ENCODE data around the gene ZHX3. TPM values are rescaled to one million over a fixed set of nuclear protein-coding genes. Genes with fewer than 3 reads are reported as not detected.

Gene ZHX3
- total and polyA plus RNA-seq, 3 experiments from 2014 or later: 12.1 to 15.3 (median 12.7) TPM

DNA sequence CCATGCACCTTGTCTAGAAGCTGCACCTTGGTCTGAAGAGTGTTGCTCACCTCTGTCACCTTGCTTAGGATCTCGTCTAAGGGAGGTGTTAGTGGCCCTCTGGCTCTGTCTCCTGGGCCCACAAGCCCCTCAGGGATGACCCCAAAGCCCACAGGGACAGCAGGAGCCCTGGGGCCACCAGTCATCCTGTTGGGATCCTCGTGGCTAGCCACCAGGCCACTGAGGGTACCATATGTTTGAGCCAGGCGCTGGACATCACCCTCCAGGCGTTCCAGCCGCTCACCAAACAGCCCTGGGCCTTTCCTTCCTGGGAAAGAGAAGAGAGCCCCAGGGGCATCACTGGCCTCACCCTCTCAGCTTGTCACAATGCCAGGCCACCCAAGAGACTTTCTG, 45.2 kb upstream of the ZHX3 start:
- peaks cover 0 to 2% (median 0%) of the 10 kb centered on the region in 3 donors for H3K36me3 Mint-ChIP-seq
- peaks cover 11 to 14% of the 10 kb centered on the region in 2 donors for H3K27me3 Mint-ChIP-seq
- H3K27ac Mint-ChIP-seq: no peak overlapping the region
- H3K27me3 ChIP-seq (ENCODE audit: insufficient read depth, low read length, poor library complexity, severe bottlenecking): no peaks in the 10 kb centered on the region
- ChIA-PET POLR2A (no interaction called here), CTCF (no interaction called here)
- no peak for DNase-seq
- H3K4me1 Mint-ChIP-seq: peaks cover 0 to 7% (median 5%) of the 10 kb centered on the region in 3 donors
- H3K4me3 Mint-ChIP-seq: no peak overlapping the region
- no peak overlapping the region for H3K4me3 ChIP-seq (ENCODE audit: low read length)
- H3K9me3 ChIP-seq (ENCODE audit: low read length): no peaks in the 10 kb centered on the region
- no peaks in the 10 kb centered on the region for H3K4me1 ChIP-seq (ENCODE audit: insufficient read depth, low read length)
- H3K27ac ChIP-seq (ENCODE audit: low read depth, low read length): no peak overlapping the region
- no peaks in the 10 kb centered on the region for H3K36me3 ChIP-seq (ENCODE audit: insufficient read depth, low read length)
- H3K9me3 Mint-ChIP-seq: no peaks in the 10 kb centered on the region

DNA sequence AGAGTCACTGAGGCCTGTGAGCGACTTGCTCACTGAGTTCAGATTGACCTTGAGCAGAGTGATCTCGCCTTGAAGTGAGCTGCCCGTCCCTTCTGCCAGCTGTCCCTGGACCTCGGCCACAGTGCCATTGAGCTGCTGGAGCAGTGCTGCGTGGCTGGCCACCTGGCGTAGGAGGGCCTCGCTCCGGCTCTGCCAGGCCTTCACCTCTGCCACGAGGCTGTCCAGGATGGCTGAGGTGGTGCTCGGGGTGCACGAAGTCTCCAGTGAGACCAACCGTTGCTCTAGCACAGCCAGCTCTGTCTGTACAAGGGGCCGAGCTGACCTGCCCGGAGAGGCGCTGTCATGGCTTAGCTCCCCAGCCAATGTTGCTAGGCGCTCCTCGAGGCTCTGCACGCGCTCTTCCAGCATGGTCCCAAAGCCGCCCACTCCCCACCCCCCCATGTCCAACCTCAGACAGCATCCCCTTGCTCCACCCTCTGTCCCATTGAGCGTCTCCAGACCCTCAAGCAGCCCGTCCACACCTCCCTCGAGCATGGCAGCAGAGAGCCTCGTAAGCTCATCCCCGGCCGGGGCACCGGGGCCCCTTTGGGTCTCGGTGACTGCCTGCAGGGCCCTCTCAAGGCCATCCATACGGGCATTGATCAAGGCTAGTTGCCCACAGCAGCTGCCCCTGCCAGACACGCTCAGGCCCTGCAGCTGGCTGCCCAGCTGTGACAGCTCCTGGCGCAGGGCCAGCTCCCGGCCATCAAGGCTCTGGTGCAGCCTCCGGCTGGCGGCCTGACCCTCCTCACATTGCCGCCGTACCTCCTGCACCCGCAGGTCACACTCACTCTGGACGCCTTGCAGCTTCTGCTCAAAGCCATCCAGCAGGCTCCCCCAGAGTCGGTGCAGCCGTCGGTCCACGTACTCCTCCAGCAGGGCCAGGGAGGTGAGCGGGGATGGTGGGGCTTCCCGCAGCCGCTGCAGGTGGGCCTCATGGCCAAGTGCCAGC, 44.5 kb upstream of the ZHX3 start:
- peaks cover 0 to 2% (median 0%) of the 10 kb centered on the region in 3 donors for H3K36me3 Mint-ChIP-seq
- peaks cover 4 to 7% of the 10 kb centered on the region in 2 donors for H3K27me3 Mint-ChIP-seq
- H3K4me3 Mint-ChIP-seq: no peak overlapping the region
- no peaks in the 10 kb centered on the region for H3K9me3 Mint-ChIP-seq
- no peaks in the 10 kb centered on the region for H3K9me3 ChIP-seq (ENCODE audit: low read length)
- H3K4me1 Mint-ChIP-seq: peaks cover 0 to under 1% (median 0%) of the 10 kb centered on the region in 3 donors
- no peaks in the 10 kb centered on the region for H3K4me1 ChIP-seq (ENCODE audit: insufficient read depth, low read length)
- CTCF ChIA-PET: no interaction called here
- POLR2A ChIA-PET: no interaction called here
- H3K27me3 ChIP-seq (ENCODE audit: insufficient read depth, low read length, poor library complexity, severe bottlenecking): no peaks in the 10 kb centered on the region
- no peak overlapping the region for H3K4me3 ChIP-seq (ENCODE audit: low read length)
- no peak for DNase-seq
- no peaks in the 10 kb centered on the region for H3K36me3 ChIP-seq (ENCODE audit: insufficient read depth, low read length)
- no peak overlapping the region for H3K27ac Mint-ChIP-seq
- H3K27ac ChIP-seq (ENCODE audit: low read depth, low read length): no peak overlapping the region

DNA sequence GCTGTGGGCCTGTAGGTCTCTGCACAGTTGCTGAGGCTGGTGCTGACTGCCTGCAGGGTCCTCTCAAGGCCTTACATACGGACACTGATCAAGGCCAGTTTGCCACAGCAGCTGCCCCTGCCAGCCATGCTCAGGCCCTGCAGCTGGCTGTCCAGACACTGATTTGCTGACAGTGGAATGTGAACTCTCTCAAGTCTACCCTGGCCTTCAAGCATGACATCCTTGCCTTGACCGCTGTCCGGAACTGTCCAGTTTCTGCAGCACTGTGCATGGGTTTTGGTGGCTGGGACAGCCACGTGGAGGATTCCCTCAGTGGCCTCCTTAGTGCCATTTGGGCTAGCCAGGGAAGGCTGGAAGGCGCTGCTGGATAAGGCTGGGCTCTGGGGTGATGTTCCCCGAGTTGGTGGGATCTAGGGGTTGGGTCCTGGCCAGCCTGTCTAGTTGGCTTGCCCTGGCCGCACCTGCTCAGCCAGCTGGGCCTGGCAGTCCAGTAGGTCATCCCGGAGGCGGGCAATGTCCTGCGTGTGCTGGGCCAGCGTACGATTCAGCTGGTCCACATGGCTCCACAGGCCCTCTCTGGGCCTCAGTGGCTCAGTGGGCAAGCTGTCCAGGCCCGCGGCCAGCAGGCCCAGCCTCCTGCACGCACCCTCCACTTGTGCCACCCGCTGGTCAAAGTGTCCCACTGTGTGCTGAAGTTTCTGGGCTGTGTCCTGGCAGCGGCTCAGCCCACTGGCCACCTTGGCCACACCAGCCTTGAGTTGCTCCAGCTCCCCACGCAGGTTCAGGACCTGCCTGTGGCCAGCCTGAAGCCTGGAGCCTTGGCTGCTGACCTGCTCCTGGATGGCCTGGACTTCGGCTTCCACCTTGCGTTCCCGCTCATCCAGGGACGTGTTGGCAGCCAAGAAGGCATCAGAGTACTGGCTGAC, 43.6 kb upstream of the ZHX3 start:
- no peaks in the 10 kb centered on the region for H3K36me3 ChIP-seq (ENCODE audit: insufficient read depth, low read length)
- DNase-seq: no peak
- Mint-ChIP-seq H3K27ac (no peak overlapping the region), H3K9me3 (no peaks in the 10 kb centered on the region), H3K4me3 (no peak overlapping the region), H3K27me3 (peaks cover 3 to 6% of the 10 kb centered on the region in 2 donors), H3K36me3 (peaks cover 0 to 2% (median 0%) of the 10 kb centered on the region in 3 donors), H3K4me1 (no peaks in the 10 kb centered on the region)
- CTCF ChIA-PET: no interaction called here
- no peak overlapping the region for H3K4me3 ChIP-seq (ENCODE audit: low read length)
- H3K9me3 ChIP-seq (ENCODE audit: low read length): no peaks in the 10 kb centered on the region
- POLR2A ChIA-PET: no interaction called here
- no peaks in the 10 kb centered on the region for H3K4me1 ChIP-seq (ENCODE audit: insufficient read depth, low read length)
- no peaks in the 10 kb centered on the region for H3K27me3 ChIP-seq (ENCODE audit: insufficient read depth, low read length, poor library complexity, severe bottlenecking)
- no peak overlapping the region for H3K27ac ChIP-seq (ENCODE audit: low read depth, low read length)

DNA sequence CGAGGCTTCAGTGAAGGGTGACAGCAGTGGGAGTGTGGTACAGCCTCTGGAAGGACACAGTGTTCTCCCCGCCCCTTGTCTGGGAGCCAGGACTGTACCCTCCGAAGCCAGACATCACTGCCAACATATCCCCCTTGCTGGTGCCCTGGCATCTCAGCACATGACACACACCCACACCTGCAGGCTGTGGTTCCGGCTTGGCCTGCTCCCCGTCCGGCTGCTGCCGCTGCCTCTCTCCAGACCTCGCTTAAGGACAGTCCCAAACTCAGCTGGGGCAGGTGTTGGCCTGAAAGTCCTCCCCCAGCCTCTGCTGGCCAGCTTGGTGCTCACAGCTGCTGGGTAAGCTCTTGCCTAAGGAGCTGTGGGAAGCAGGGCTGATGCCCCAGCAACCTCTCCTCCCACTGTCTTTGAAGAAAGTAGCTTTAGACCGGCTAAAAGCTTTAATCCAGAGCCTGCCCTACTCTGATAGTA, 42.0 kb upstream of the ZHX3 start:
- Mint-ChIP-seq H3K9me3 (no peaks in the 10 kb centered on the region), H3K27ac (no peak overlapping the region), H3K4me3 (no peak overlapping the region), H3K36me3 (no peaks in the 10 kb centered on the region), H3K27me3 (no peaks in the 10 kb centered on the region), H3K4me1 (no peaks in the 10 kb centered on the region)
- ChIA-PET CTCF (no interaction called here), POLR2A (no interaction called here)
- no peaks in the 10 kb centered on the region for H3K9me3 ChIP-seq (ENCODE audit: low read length)
- no peak for DNase-seq
- H3K27ac ChIP-seq (ENCODE audit: low read depth, low read length): no peak overlapping the region
- no peak overlapping the region for H3K4me3 ChIP-seq (ENCODE audit: low read length)
- no peaks in the 10 kb centered on the region for H3K27me3 ChIP-seq (ENCODE audit: insufficient read depth, low read length, poor library complexity, severe bottlenecking)
- no peaks in the 10 kb centered on the region for H3K4me1 ChIP-seq (ENCODE audit: insufficient read depth, low read length)
- no peaks in the 10 kb centered on the region for H3K36me3 ChIP-seq (ENCODE audit: insufficient read depth, low read length)

DNA sequence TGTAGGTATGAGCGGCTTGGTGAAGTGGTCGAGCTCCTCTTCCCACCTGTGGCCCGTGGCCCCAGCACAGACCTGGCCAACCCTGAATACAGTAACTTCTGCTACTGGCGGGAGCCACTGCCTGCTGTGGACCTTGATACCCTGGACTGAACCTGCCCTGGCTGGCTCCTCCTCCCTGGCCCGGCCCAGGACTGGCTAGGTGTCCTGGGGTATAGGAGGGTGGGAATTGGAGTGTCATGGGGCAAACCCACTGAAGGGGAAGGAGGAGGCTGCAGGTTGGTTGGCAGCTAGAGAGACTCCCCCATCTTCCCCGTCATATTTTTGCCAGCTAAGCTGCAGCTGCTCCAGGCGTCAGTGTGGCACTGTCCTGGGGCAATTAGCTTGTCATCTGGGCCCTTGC, 41.2 kb upstream of the ZHX3 start:
- no peaks in the 10 kb centered on the region for H3K4me1 ChIP-seq (ENCODE audit: insufficient read depth, low read length)
- H3K4me3 Mint-ChIP-seq: no peak overlapping the region
- H3K9me3 Mint-ChIP-seq: no peaks in the 10 kb centered on the region
- no peaks in the 10 kb centered on the region for H3K4me1 Mint-ChIP-seq
- no peaks in the 10 kb centered on the region for H3K9me3 ChIP-seq (ENCODE audit: low read length)
- H3K27ac ChIP-seq (ENCODE audit: low read depth, low read length): no peak overlapping the region
- H3K27ac Mint-ChIP-seq: peak overlapping the region in 1 of 8 donors; percentile 47
- H3K27me3 Mint-ChIP-seq: no peaks in the 10 kb centered on the region
- no peak overlapping the region for H3K4me3 ChIP-seq (ENCODE audit: low read length)
- CTCF ChIA-PET: no interaction called here
- H3K36me3 ChIP-seq (ENCODE audit: insufficient read depth, low read length): no peaks in the 10 kb centered on the region
- no peaks in the 10 kb centered on the region for H3K27me3 ChIP-seq (ENCODE audit: insufficient read depth, low read length, poor library complexity, severe bottlenecking)
- H3K36me3 Mint-ChIP-seq: no peaks in the 10 kb centered on the region
- no peak for DNase-seq
- POLR2A ChIA-PET: no interaction called here

DNA sequence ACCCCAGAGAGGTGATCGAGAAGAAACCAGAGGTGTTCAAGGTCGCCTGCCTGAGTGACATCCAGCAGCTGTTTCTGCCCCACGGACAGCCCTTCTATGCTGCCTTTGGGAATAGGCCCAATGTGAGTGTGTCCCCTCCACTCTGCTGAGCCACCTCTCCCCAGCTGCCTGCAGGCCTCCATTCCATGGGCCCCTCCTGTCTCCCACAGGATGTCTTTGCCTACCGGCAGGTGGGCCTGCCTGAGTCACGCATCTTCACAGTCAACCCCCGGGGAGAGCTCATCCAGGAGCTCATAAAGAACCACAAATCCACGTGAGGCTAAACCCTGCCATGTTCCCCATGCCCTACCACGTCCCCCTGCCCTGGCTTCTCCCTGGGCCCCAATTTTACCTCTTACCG, 40.7 kb upstream of the ZHX3 start:
- CTCF ChIA-PET: no interaction called here
- Histone ChIP-seq H3K27ac (ENCODE audit: low read depth, low read length) (no peak overlapping the region), H3K9me3 (ENCODE audit: low read length) (no peaks in the 10 kb centered on the region), H3K4me3 (ENCODE audit: low read length) (no peak overlapping the region), H3K27me3 (ENCODE audit: insufficient read depth, low read length, poor library complexity, severe bottlenecking) (no peaks in the 10 kb centered on the region), H3K36me3 (ENCODE audit: insufficient read depth, low read length) (no peaks in the 10 kb centered on the region), H3K4me1 (ENCODE audit: insufficient read depth, low read length) (no peaks in the 10 kb centered on the region)
- Mint-ChIP-seq H3K27me3 (no peaks in the 10 kb centered on the region), H3K9me3 (no peaks in the 10 kb centered on the region), H3K4me1 (no peaks in the 10 kb centered on the region), H3K4me3 (peak overlapping the region in 1 of 7 donors; percentile 27), H3K36me3 (no peaks in the 10 kb centered on the region), H3K27ac (peak overlapping the region in 1 of 8 donors; percentile 54)
- POLR2A ChIA-PET: no interaction called here
- no peak for DNase-seq

DNA sequence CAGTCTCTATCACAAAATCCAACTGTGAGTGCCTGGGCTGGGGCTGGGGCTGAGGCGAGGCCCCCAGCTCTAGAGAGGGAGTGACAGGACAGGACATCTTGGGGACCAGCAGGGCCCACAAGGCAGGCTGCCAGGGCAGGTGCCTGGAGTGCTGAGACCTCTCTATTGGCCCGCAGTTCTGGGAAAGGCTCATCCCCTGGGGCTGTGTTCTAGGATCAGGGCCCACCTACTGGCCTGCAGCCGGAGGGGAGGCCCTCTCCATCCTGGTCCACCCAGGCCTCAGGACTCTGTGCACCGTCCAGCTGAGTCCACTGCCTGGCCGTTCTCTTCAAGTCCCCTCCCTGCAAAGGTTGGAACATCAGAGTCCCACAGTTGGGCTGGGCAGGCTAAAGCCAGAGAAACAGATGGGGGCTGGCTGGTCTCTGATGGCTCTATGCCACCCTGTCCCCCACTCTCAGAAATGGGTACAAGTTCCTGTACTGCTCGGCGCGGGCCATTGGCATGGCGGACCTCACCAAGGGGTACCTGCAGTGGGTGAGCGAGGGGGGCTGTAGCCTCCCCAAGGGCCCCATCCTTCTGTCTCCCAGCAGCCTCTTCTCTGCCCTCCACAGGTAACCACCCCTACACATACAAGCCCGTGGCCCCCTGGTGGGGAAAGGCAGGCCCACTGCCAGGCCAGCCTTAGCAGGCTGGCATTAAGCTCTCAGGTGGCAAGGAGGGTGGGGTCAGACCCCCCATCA, 40.1 kb upstream of the ZHX3 start:
- no peak overlapping the region for H3K4me3 Mint-ChIP-seq
- no peaks in the 10 kb centered on the region for H3K27me3 Mint-ChIP-seq
- H3K27ac Mint-ChIP-seq: no peak overlapping the region
- H3K4me3 ChIP-seq (ENCODE audit: low read length): no peak overlapping the region
- H3K4me1 ChIP-seq (ENCODE audit: insufficient read depth, low read length): no peaks in the 10 kb centered on the region
- POLR2A ChIA-PET: no interaction called here
- no peaks in the 10 kb centered on the region for H3K36me3 Mint-ChIP-seq
- no peak overlapping the region for H3K27ac ChIP-seq (ENCODE audit: low read depth, low read length)
- no peaks in the 10 kb centered on the region for H3K4me1 Mint-ChIP-seq
- CTCF ChIA-PET: no interaction called here
- H3K36me3 ChIP-seq (ENCODE audit: insufficient read depth, low read length): no peaks in the 10 kb centered on the region
- H3K9me3 Mint-ChIP-seq: no peaks in the 10 kb centered on the region
- no peaks in the 10 kb centered on the region for H3K9me3 ChIP-seq (ENCODE audit: low read length)
- no peak for DNase-seq
- H3K27me3 ChIP-seq (ENCODE audit: insufficient read depth, low read length, poor library complexity, severe bottlenecking): no peaks in the 10 kb centered on the region

All from CD8-positive, alpha-beta memory T cell (primary cell).